IPS DF 6.9 (cell line): ENCODE measurements around the gene JADE2.
A peak's percentile ranks its signal among the peaks of the same experiment; 100 is the strongest.

ENCODE experiments used
- DNase-seq: peaks from one replicate; pipeline ENCODE4 v3.0.0-alpha.2; 2013; ENCODE audit warnings: low read depth, low spot score
- H3K27ac ChIP-seq: one replicate; pipeline ENCODE4 v1.5.1; 2013; ENCODE audit warnings: low read length, control low read depth
- H3K27me3 ChIP-seq: 2 replicates; pipeline ENCODE4 v1.6.1; 2013; ENCODE audit warnings: mild to moderate bottlenecking, low read length; ENCODE audit not compliant: control insufficient read depth, insufficient read depth
- H3K36me3 ChIP-seq: 2 replicates; pipeline ENCODE4 v1.6.1; 2013; ENCODE audit warnings: low read length; ENCODE audit not compliant: control insufficient read depth, insufficient read depth
- H3K4me1 ChIP-seq: 2 replicates; pipeline ENCODE4 v1.6.1; 2013; ENCODE audit warnings: low read length; ENCODE audit not compliant: control insufficient read depth, insufficient read depth
- H3K4me3 ChIP-seq: 2 replicates; pipeline ENCODE4 v1.5.1; 2013; ENCODE audit warnings: mild to moderate bottlenecking, low read length
- H3K9me3 ChIP-seq: 2 replicates; pipeline ENCODE4 v1.6.1; 2013; ENCODE audit warnings: low read length, inconsistent platforms; ENCODE audit not compliant: control insufficient read depth, insufficient read depth
- WGBS: extraction: QIAGEN DNeasy Blood & Tissue Kit; methylation state at CpG from one replicate; pipeline ENCODE4 v1.1.7; 2013; ENCODE audit warnings: mixed read lengths, missing lambda C conversion rate; ENCODE audit not compliant: insufficient read length, insufficient coverage; 5-methylcytosine and 5-hydroxymethylcytosine counted together

Gene JADE2

GRCh38 chr5:134533115-134533815 is 7.8 kb downstream of the JADE2 start:
- Histone ChIP-seq H3K4me1 (peaks cover 12% of the 10 kb centered on the region), H3K4me3 (no peak overlapping the region), H3K27me3 (no peaks in the 10 kb centered on the region), H3K36me3 (0 out of 2 replicates have a peak, but pooled peaks cover 5% of the 10 kb centered on the region), H3K27ac (no peak overlapping the region), H3K9me3 (no peaks in the 10 kb centered on the region)
- no CpG with 5 or more reads among the region's 10 CpGs for WGBS
- no peak for DNase-seq

- DNase-seq: no peak
- Histone ChIP-seq H3K9me3 (no peaks in the 10 kb centered on the region), H3K27ac (no peak overlapping the region), H3K4me3 (no peak overlapping the region), H3K36me3 (0 out of 2 replicates have a peak, but pooled peaks cover 5% of the 10 kb centered on the region), H3K27me3 (no peaks in the 10 kb centered on the region), H3K4me1 (peaks cover 8% of the 10 kb centered on the region)
- WGBS: no CpG with 5 or more reads among the region's 10 CpGs
These were observed 8.7 kb downstream of the JADE2 start for GRCh38 chr5:134534058-134534725.

GRCh38 chr5:134534726-134535110 is 9.2 kb downstream of the JADE2 start:
- Histone ChIP-seq H3K36me3 (0 out of 2 replicates have a peak, but pooled peaks cover 5% of the 10 kb centered on the region), H3K4me1 (peaks cover 8% of the 10 kb centered on the region), H3K27me3 (no peaks in the 10 kb centered on the region), H3K27ac (no peak overlapping the region), H3K9me3 (no peaks in the 10 kb centered on the region), H3K4me3 (no peak overlapping the region)
- WGBS: no CpG with 5 or more reads among the region's 5 CpGs
- DNase-seq: no peak

- no peaks in the 10 kb centered on the region for H3K27me3 ChIP-seq
- H3K36me3 ChIP-seq: 0 out of 2 replicates have a peak, but pooled peaks cover 5% of the 10 kb centered on the region
- no peak overlapping the region for H3K4me3 ChIP-seq
- H3K4me1 ChIP-seq: peaks cover 8% of the 10 kb centered on the region
- no peak overlapping the region for H3K27ac ChIP-seq
- H3K9me3 ChIP-seq: no peaks in the 10 kb centered on the region
- no CpG with 5 or more reads among the region's 1 CpG for WGBS
- no peak for DNase-seq
These were observed 11.4 kb downstream of the JADE2 start for GRCh38 chr5:134536876-134537275.

GRCh38 chr5:134537297-134537696 is 11.8 kb downstream of the JADE2 start:
- Histone ChIP-seq H3K4me1 (peaks cover 8% of the 10 kb centered on the region), H3K36me3 (peaks cover 5% of the 10 kb centered on the region; the same call in 1 of the 2 replicates), H3K27ac (no peak overlapping the region)

GRCh38 chr5:134538296-134538695 is 12.8 kb downstream of the JADE2 start:
- H3K4me1 ChIP-seq: peaks cover 8% of the 10 kb centered on the region
- DNase-seq: no peak
- WGBS: no CpG with 5 or more reads among the region's 3 CpGs
- peaks cover 5% of the 10 kb centered on the region; the same call in 1 of the 2 replicates for H3K36me3 ChIP-seq
- H3K27me3 ChIP-seq: no peaks in the 10 kb centered on the region
- H3K9me3 ChIP-seq: no peaks in the 10 kb centered on the region
- H3K27ac ChIP-seq: no peak overlapping the region
- H3K4me3 ChIP-seq: no peak overlapping the region

More at GRCh38 chr5:134537297-134537696, 11.8 kb downstream of the JADE2 start:
- Histone ChIP-seq H3K9me3 (no peaks in the 10 kb centered on the region), H3K4me3 (no peak overlapping the region), H3K27me3 (no peaks in the 10 kb centered on the region)
- no peak for DNase-seq

- H3K4me3 ChIP-seq: no peak overlapping the region
- peaks cover 9% of the 10 kb centered on the region for H3K36me3 ChIP-seq
- H3K9me3 ChIP-seq: no peaks in the 10 kb centered on the region
- peak; percentile 87 for DNase-seq
- H3K4me1 ChIP-seq: peaks cover 6% of the 10 kb centered on the region
- H3K27ac ChIP-seq: no peak overlapping the region
- no peaks in the 10 kb centered on the region for H3K27me3 ChIP-seq
- no CpG with 5 or more reads among the region's 2 CpGs for WGBS
These were observed 14.3 kb downstream of the JADE2 start for GRCh38 chr5:134539732-134540131.

GRCh38 chr5:134540747-134541733 is 15.6 kb downstream of the JADE2 start:
- Histone ChIP-seq H3K4me3 (no peak overlapping the region), H3K27ac (no peak overlapping the region), H3K4me1 (peaks cover 5% of the 10 kb centered on the region; the same call in 1 of the 2 replicates), H3K9me3 (no peaks in the 10 kb centered on the region), H3K27me3 (no peaks in the 10 kb centered on the region), H3K36me3 (peaks cover 9% of the 10 kb centered on the region)
- DNase-seq: no peak
- no CpG with 5 or more reads among the region's 15 CpGs for WGBS

- Histone ChIP-seq H3K4me3 (no peak overlapping the region), H3K9me3 (no peaks in the 10 kb centered on the region), H3K36me3 (peaks cover 9% of the 10 kb centered on the region), H3K27me3 (no peaks in the 10 kb centered on the region), H3K4me1 (peaks cover 5% of the 10 kb centered on the region; the same call in 1 of the 2 replicates), H3K27ac (no peak overlapping the region)
- no CpG with 5 or more reads among the region's 4 CpGs for WGBS
- DNase-seq: no peak
These were observed 16.4 kb downstream of the JADE2 start for GRCh38 chr5:134541736-134542376.
